ENCODE results near the gene CABYR. TPM values are rescaled to one million over a fixed set of nuclear protein-coding genes. Genes with fewer than 3 reads are reported as not detected.

CABYR gene
- total RNA-seq, 1 donor from 2014 or later = 3.0 TPM

DNA sequence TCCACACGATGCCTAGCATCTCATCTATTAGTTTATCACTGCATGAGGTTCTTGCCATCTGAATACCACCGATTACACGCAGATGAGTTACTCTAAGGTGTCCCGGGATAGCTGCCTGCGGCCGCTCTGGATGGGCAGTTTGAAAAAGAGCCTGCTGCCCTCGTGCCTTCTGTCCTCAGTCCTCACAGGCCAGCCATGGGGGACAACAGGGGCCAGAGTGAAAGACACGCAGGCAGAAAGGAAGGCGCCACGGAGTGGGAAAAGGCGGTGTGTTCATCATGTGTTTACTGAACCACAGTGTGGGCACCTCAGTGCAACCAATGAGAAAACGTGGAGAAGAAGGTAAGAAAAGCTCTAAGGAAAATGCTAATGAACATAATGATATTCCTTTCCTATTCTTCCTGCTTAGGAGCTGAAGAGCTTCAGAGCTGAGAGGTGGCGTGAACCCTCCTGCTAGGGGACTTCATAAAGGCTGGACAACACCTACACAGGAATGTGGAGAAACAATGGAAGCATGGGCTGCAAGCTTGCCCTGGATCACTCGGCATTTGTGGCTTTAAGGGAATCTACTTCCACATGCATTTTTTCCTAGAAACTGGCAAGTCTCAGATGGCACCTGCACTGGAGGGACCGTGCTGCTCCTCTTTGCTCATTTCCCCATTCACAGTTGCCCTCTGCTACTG lies 50.9 kb downstream of the CABYR start:
- no peak for DNase-seq (ENCODE audit: low spot score)

DNA sequence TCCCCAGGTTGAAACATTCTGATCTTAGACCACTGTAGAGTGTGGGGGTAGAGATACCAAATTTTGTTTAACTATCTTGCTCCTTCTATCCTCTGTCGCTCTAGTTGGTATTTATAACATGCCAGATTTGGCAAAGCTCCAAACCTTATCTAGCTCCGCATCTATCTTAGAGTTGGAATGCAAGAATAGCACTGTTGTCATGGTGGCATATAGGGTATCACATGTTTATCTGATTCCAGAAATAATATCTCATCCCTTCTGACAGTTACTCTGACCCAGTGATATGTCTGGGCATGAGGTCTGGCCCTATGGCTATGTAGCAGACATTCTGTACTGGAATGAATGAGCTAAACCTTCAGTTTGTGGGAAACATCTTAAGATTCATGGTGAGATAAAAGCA lies 51.7 kb downstream of the CABYR start:
- DNase-seq (ENCODE audit: low spot score) = no peak

DNA sequence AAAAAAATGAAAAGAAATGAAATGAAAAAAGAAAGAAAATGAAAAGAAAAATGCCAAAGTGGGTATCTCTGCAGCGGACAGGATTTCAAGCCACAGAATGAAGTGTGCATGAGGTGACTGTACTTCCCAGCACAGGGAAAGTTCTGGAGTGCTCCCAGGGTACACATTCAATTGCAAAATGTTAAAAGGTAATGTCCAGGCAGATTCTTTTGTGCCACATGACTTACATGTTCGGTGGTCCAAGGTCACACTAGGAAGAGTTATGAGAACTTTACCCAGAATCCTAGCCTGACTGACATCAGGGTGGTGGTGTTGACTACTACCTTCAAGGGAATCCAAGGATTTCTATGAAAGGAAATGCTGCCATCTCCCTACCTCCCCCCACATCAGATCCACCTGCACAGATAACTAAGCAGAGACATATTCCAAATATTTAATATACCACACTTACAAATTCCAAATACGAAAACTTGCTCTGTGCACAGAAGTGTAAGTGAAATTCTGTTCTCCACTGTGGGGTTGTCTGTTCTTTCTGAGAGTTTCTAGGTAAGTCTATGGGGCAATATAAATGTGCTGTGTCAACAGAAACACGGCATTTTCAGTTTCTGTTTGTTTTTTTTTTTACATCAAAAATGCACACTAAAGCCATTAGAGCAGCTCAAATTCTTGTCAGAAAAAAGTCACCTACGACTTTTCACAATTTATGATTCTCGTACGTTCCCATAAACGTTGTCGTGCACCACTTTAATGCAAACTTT lies 56.6 kb downstream of the CABYR start:
- no peak for DNase-seq (ENCODE audit: low spot score)

DNA sequence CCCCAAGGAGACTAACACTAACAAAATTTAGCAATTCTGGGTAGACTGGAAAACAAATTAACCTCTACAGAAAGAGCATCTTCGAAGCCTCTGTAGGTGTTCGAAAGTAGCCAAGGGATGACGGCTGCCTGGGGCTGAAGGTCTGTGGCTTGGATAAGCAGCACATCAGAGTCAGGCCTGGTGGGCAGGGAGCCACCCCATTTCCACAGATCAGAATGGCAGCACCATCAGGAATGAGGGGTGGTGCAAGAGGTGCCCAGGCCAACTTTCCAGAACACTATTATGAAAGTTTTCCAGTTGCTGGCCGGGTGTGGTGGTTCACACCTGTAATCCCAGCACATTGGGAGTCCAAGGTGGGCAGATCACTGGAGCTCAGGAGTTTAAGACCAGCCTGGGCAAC lies 57.9 kb downstream of the CABYR start:
- DNase-seq (ENCODE audit: low spot score) = no peak

GRCh38 chr18:24197412-24197811 lies 58.5 kb downstream of the CABYR start:
- DNase-seq (ENCODE audit: low spot score) = no peak

DNA sequence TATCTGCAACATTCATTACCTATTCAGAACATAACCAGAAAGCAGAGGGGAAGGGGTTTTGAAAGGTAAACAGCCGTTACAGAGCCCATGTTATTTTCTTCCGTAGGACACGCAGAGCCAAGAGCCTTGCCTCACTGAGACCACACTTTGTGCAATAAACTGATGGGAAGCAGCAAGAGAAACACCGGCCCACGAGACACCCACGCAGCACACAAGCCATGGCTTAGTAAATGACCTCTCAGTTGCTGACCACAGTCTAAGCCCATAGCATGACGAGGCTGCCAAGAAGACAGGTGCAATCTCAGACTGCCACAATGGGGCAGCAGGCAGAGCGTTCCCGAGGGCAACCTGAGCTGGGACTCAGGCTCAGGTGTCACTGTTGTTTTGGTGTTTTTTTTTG lies 59.6 kb downstream of the CABYR start:
- DNase-seq (ENCODE audit: low spot score) = no peak

DNA sequence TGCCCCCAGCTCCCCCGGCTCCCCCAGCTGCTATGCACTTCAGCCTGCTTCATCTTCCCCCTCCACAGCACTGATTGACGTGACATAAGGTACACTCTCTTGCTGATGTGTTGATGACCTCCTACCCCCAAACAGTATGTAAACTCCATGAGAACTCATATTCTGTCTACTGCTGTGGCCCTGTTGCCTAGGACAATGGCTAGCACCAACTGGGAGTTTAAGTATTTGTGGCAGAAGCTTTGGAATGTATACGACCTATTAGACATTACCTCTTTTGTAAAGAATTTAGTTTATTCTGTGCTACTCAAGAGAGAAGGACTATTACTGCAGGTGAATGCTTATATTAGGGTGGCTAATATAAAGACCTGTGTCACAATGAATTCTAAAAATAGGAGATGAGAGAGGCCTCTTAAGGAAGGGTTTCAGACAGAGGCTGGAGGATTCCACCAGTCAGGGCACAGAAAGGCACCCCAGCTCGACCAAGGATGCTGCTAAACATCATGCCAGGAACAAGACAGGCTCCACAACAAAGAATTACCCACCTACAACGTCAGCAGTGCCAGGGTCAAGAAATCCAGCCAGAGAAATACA lies 60.6 kb downstream of the CABYR start:
- DNase-seq (ENCODE audit: low spot score) = no peak

- DNase-seq (ENCODE audit: low spot score) = no peak
These were observed 61.8 kb downstream of the CABYR start for GRCh38 chr18:24200494-24201290.

DNA sequence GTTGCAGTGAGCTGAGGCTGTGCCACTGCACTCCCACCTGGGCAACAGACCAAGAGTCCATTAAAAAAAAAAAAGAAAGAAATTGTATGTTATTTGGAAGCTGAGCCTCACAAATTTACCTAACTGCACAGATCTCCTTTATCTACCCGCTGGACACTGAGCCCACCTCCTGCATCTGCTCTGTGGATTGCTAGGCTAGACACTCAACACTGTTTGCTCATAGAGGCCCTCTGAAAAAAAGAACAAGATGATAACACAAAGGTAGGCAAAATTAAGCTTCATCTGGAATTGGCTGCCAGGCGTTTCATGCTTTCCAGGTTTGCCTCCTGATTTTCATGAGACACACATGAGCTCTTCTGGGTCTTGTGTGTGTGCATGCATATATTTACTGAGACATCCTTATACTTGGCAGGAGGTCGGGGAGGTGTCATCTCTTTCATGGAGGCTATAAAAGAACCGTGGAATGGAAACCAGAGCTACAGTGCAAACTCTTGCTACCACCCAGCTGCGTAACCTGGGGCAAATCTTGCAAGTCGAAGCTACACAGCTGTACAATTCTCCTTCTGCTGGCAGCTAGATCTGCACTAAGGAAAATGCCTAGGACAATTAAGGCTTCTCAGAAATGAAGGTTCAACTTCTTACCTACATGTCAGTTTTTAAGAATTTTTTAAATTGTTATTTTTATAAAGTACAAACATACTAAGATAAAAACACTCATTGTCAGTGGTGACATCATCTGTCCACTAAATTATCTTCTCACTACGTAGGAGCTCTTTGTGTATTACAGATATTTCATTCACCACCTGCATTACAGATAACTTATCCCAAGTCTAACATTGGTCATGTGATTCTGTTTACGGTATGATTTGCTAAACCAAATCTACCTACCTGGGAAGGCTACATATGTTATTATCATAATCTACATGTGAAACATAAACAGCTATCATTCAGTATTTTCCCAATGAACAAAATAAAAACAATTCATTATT lies 63.1 kb downstream of the CABYR start:
- DNase-seq (ENCODE audit: low spot score) = no peak

DNA sequence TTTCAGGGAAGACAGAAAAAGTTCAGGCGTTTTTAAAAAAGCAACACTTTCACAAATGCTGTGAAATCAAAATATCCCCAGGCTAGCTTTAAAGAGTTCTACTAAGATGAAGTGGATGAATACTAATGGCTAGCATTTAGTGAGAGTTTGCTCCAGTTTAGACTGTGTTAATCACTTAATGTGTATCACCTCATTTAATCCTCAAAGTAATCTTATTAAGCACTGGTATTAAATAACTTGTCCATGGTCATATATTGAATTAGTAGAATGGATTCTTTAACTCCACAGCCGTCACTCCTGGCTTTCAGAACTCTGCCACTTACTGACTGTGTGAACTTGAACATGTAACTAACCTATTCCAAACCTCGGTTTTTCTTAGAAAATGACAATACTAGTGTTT lies 66.0 kb downstream of the CABYR start:
- DNase-seq (ENCODE audit: low spot score) = no peak

- DNase-seq (ENCODE audit: low spot score) = no peak
These were observed 69.6 kb downstream of the CABYR start for GRCh38 chr18:24208270-24209035.

DNA sequence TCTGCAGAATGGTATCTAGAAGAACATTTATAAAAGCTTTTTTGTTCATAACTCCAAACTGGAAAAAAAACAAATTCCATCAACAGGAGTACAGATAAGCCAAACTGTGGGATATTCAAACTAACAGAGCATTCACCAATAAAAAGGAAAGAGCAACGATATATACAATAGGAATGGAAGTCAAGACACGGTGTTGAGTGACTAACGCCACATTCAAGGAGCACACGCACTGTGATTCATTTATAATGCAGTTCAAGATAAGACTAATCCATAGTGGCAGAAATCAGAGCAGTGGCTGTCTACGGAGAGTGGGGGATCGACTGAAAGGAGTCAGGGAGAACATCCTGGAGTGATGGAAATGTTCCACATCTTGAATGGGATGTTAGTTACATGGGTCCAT lies 70.7 kb downstream of the CABYR start:
- no peak for DNase-seq (ENCODE audit: low spot score)

Other genes with a start within 250 kb of the CABYR start
- gene TTC39C, start 124.3 kb upstream of the CABYR start, total RNA-seq = 55.4 TPM